H9 (cell line): ENCODE results near the gene KIAA0753. TPM values are rescaled to one million over a fixed set of nuclear protein-coding genes. Genes with fewer than 3 reads are reported as not detected.

ENCODE experiments used
- DNase-seq: peaks from one replicate; pipeline ENCODE4 v3.0.0-alpha.2; 2017
- H2AFZ ChIP-seq: one replicate; pipeline ENCODE4 v1.6.1; 2013; ENCODE audit warnings: mild to moderate bottlenecking, low read length, control low read depth, moderate library complexity
- H2AK5ac ChIP-seq: 2 replicates; pipeline ENCODE4 v1.6.1; 2013; ENCODE audit warnings: low read length, control low read depth, mixed read lengths; ENCODE audit not compliant: insufficient read length
- H2BK120ac ChIP-seq: one replicate; pipeline ENCODE4 v1.6.1; 2013; ENCODE audit warnings: low read depth, mild to moderate bottlenecking, low read length, control low read depth, inconsistent platforms; ENCODE audit not compliant: poor library complexity, severe bottlenecking
- H2BK12ac ChIP-seq: 2 replicates; pipeline ENCODE4 v1.6.1; 2013; ENCODE audit warnings: low read length, control low read depth, mixed read lengths, low read depth; ENCODE audit not compliant: insufficient read length
- H2BK15ac ChIP-seq: 2 replicates; pipeline ENCODE4 v1.6.1; 2013; ENCODE audit warnings: low read depth, low read length, control low read depth
- H2BK20ac ChIP-seq: one replicate; pipeline ENCODE4 v1.6.1; 2013; ENCODE audit warnings: low read depth, mild to moderate bottlenecking, low read length, control low read depth, inconsistent platforms; ENCODE audit not compliant: poor library complexity, severe bottlenecking
- H2BK5ac ChIP-seq: 2 replicates; pipeline ENCODE4 v1.6.1; 2013; ENCODE audit warnings: low read length, control low read depth, mixed read lengths; ENCODE audit not compliant: insufficient read length
- H3K14ac ChIP-seq: 2 replicates; pipeline ENCODE4 v1.6.1; 2013; ENCODE audit warnings: low read length, control low read depth; ENCODE audit not compliant: insufficient read depth
- H3K18ac ChIP-seq: 2 replicates; pipeline ENCODE4 v1.6.1; 2013; ENCODE audit warnings: low read depth, mild to moderate bottlenecking, mixed read lengths, low read length, control low read depth; ENCODE audit not compliant: insufficient read length
- H3K23ac ChIP-seq: 2 replicates; pipeline ENCODE4 v1.6.1; 2013; ENCODE audit warnings: low read length, control low read depth, mixed read lengths, low read depth; ENCODE audit not compliant: insufficient read length
- H3K23me2 ChIP-seq: 2 replicates; pipeline ENCODE4 v1.6.1; 2013; ENCODE audit warnings: low read depth, mild to moderate bottlenecking, mixed read lengths, low read length, control low read depth; ENCODE audit not compliant: insufficient read length, poor library complexity, severe bottlenecking
- H3K27ac ChIP-seq: 2 replicates; pipeline ENCODE4 v1.5.1; 2013; ENCODE audit warnings: low read length, control low read depth, mixed read lengths, low read depth; ENCODE audit not compliant: insufficient read length
- H3K27me3 ChIP-seq: 2 replicates; pipeline ENCODE4 v1.6.1; 2013; ENCODE audit warnings: low read length, control low read depth, inconsistent platforms; ENCODE audit not compliant: insufficient read depth
- H3K4ac ChIP-seq: 2 replicates; pipeline ENCODE4 v1.6.1; 2013; ENCODE audit warnings: low read depth, mild to moderate bottlenecking, control low read depth, inconsistent platforms, low read length, moderate library complexity
- H3K4me1 ChIP-seq: 2 replicates; pipeline ENCODE4 v1.6.1; 2013; ENCODE audit warnings: low read length, control low read depth, inconsistent platforms; ENCODE audit not compliant: insufficient read depth
- H3K4me2 ChIP-seq: 2 replicates; pipeline ENCODE4 v1.6.1; 2013; ENCODE audit warnings: low read length, control low read depth, mixed read lengths; ENCODE audit not compliant: insufficient read length, insufficient read depth
- H3K56ac ChIP-seq: 2 replicates; pipeline ENCODE4 v1.6.1; 2013; ENCODE audit warnings: low read depth, mild to moderate bottlenecking, mixed read lengths, low read length, control low read depth; ENCODE audit not compliant: insufficient read length
- H3K79me1 ChIP-seq: 2 replicates; pipeline ENCODE4 v1.6.1; 2013; ENCODE audit warnings: low read depth, mild to moderate bottlenecking, moderate library complexity, low read length, control low read depth, inconsistent platforms; ENCODE audit not compliant: insufficient read depth, poor library complexity, severe bottlenecking
- H3K79me2 ChIP-seq: 2 replicates; pipeline ENCODE4 v1.6.1; 2013; ENCODE audit warnings: low read length, control low read depth, inconsistent platforms; ENCODE audit not compliant: insufficient read depth
- H3K9ac ChIP-seq: 2 replicates; pipeline ENCODE4 v1.6.1; 2013; ENCODE audit warnings: low read length, control low read depth, mixed read lengths; ENCODE audit not compliant: insufficient read length; ENCODE audit errors: extremely low read depth
- H3K9me3 ChIP-seq: one replicate; pipeline ENCODE4 v1.6.1; 2013; ENCODE audit warnings: low read depth, low read length, inconsistent platforms; ENCODE audit not compliant: control insufficient read depth
- H3T11ph ChIP-seq: one replicate; pipeline ENCODE4 v1.6.1; 2013; ENCODE audit warnings: mild to moderate bottlenecking, low read length, control low read depth, inconsistent platforms
- H4K20me1 ChIP-seq: one replicate; pipeline ENCODE4 v1.6.1; 2013; ENCODE audit not compliant: control insufficient read depth, insufficient read length, insufficient read depth
- H4K5ac ChIP-seq: 2 replicates; pipeline ENCODE4 v1.6.1; 2013; ENCODE audit warnings: low read depth, mild to moderate bottlenecking, mixed read lengths, low read length, control low read depth; ENCODE audit not compliant: insufficient read length
- H4K8ac ChIP-seq: replicated peaks from 2 replicates; pipeline ENCODE4 v1.6.1; 2013; ENCODE audit warnings: low read length, control low read depth, mixed read lengths, low read depth; ENCODE audit not compliant: insufficient read length
- H4K91ac ChIP-seq: 2 replicates; pipeline ENCODE4 v1.6.1; 2013; ENCODE audit warnings: low read depth, mild to moderate bottlenecking, moderate library complexity, mixed read lengths, low read length, control low read depth; ENCODE audit not compliant: insufficient read length
- H3K27ac Mint-ChIP-seq, 3 experiments: 2 replicates in 2 of 3; 3 replicates in 1 of 3; pipeline ENCODE4 v1.8.0; 2020 to 2021; ENCODE audit warnings: mixed read lengths in 3 of 3, mild to moderate bottlenecking in 1 of 3, moderate library complexity in 1 of 3
- H3K27me3 Mint-ChIP-seq: 2 replicates; pipeline ENCODE4 v1.8.0; 2021; ENCODE audit warnings: low read depth, mild to moderate bottlenecking, moderate library complexity, mixed read lengths
- H3K36me3 Mint-ChIP-seq, 3 experiments: 2 replicates in 2 of 3; 3 replicates in 1 of 3; pipeline ENCODE4 v1.8.0; 2020 to 2021; ENCODE audit warnings: low read depth in 3 of 3, mixed read lengths in 3 of 3; ENCODE audit not compliant: insufficient read depth in 1 of 3
- H3K4me1 Mint-ChIP-seq, 2 experiments: 2 replicates each; pipeline ENCODE4 v1.8.0; 2020; ENCODE audit warnings: mixed read lengths in 2 of 2
- H3K4me3 Mint-ChIP-seq, 2 experiments: 2 replicates in 1 of 2; 3 replicates in 1 of 2; pipeline ENCODE4 v1.8.0; 2020 to 2021; ENCODE audit warnings: mild to moderate bottlenecking in 2 of 2, mixed read lengths in 2 of 2, moderate library complexity in 1 of 2
- H3K9me3 Mint-ChIP-seq, 2 experiments: 2 replicates in 1 of 2; 3 replicates in 1 of 2; pipeline ENCODE4 v1.8.0; 2020; ENCODE audit warnings: mild to moderate bottlenecking in 2 of 2, mixed read lengths in 2 of 2, moderate library complexity in 1 of 2
- CTCF ChIP-seq: fragments of 200-600 bp; sonication (generic); conservative IDR thresholded peaks from 3 replicates; pipeline ENCODE4 v1.8.0; 2021; ENCODE audit warnings: antibody characterized with exemption, mild to moderate bottlenecking
- WGBS: extraction: QIAGEN DNeasy Blood & Tissue Kit; methylation state at CpG from one replicate; pipeline ENCODE4 v1.1.7; 2013; ENCODE audit warnings: missing lambda C conversion rate, low lambda C conversion rate, mixed read lengths; ENCODE audit not compliant: insufficient read length; ENCODE audit errors: extremely low coverage; 5-methylcytosine and 5-hydroxymethylcytosine counted together
- total RNA-seq: library from RNA; stranded (reverse); gene quantifications from 2 replicates; pipeline ENCODE4 v1.2.1, GENCODE V29; 2021

KIAA0753 gene
- total RNA-seq, 1 experiment from 2014 or later: 37.2 TPM

- Histone ChIP-seq H3K23me2 (no peaks in the 10 kb centered on the region), H3K9ac (no peak overlapping the region), H2BK15ac (no peak overlapping the region), H3K4me2 (no peak overlapping the region), H4K91ac (no peak overlapping the region), H3K9me3 (no peaks in the 10 kb centered on the region), H3T11ph (no peak overlapping the region), H2BK120ac (no peak overlapping the region), H2BK5ac (no peak overlapping the region), H3K4ac (no peak overlapping the region), H3K56ac (no peak overlapping the region), H4K5ac (no peak overlapping the region), H3K4me1 (no peaks in the 10 kb centered on the region), H2AFZ (no peak overlapping the region), H3K23ac (no peak overlapping the region), H3K27me3 (no peaks in the 10 kb centered on the region), H3K27ac (no peak overlapping the region), H3K79me2 (no peaks in the 10 kb centered on the region), H2AK5ac (no peak overlapping the region), H2BK12ac (no peak overlapping the region), H3K79me1 (no peaks in the 10 kb centered on the region), H4K20me1 (no peaks in the 10 kb centered on the region), H3K14ac (no peak overlapping the region), H4K8ac (no peak overlapping the region), H3K18ac (no peak overlapping the region), H2BK20ac (no peak overlapping the region)
- H3K27me3 Mint-ChIP-seq: no peaks in the 10 kb centered on the region
- no peaks in the 10 kb centered on the region for H3K9me3 Mint-ChIP-seq
- H3K4me1 Mint-ChIP-seq: peaks cover 5 to 9% of the 10 kb centered on the region in 2 experiments
- H3K4me3 Mint-ChIP-seq: no peak overlapping the region
- TF ChIP-seq CTCF: no peak
- H3K36me3 Mint-ChIP-seq: peaks cover 21 to 78% (median 50%) of the 10 kb centered on the region in 3 experiments; a peak in 6 of 7 replicates
- no peak for DNase-seq
- no peak overlapping the region for H3K27ac Mint-ChIP-seq
- WGBS: no CpG with 5 or more reads among the region's 2 CpGs
These were observed 44.0 kb downstream of the KIAA0753 start for GRCh38 chr17:6596511-6596910.
